HepG2 (cell line): ENCODE results near the gene MACROD2. TPM values are rescaled to one million over a fixed set of nuclear protein-coding genes. Genes with fewer than 3 reads are reported as not detected.

ENCODE experiments used
- BCL6 ChIP-seq: IDR thresholded peaks from 2 replicates; pipeline ENCODE4 v1.6.1; 2016; ENCODE audit warnings: missing genetic modification reagents, missing compliant biosample characterization
- FOXA1 ChIP-seq, 2 experiments: fragments of 450-650 bp in 1 of 2; sonication (generic) in 1 of 2; formaldehyde crosslinking in 1 of 2; IDR thresholded peaks; 2 replicates each; pipeline versions ENCODE4 v1.4.0 to v1.6.1; 2016 to 2020; ENCODE audit warnings: missing genetic modification reagents in 1 of 2
- GATAD2A ChIP-seq: IDR thresholded peaks from 2 replicates; pipeline ENCODE4 v1.6.1; 2016
- NR2C2 ChIP-seq: sonication (generic); formaldehyde crosslinking; IDR thresholded peaks from 2 replicates; pipeline ENCODE4 v1.4.0; 2020; ENCODE audit warnings: missing genetic modification reagents, mild to moderate bottlenecking, moderate library complexity, borderline replicate concordance
- POGZ ChIP-seq: sonication (generic); formaldehyde crosslinking; IDR thresholded peaks from 2 replicates; pipeline ENCODE4 v1.4.0; 2020; ENCODE audit warnings: mild to moderate bottlenecking, missing genetic modification reagents
- SOX5 ChIP-seq: IDR thresholded peaks from 2 replicates; pipeline ENCODE4 v1.6.1; 2016; ENCODE audit warnings: borderline replicate concordance
- TP53 ChIP-seq: sonication (generic); formaldehyde crosslinking; conservative IDR thresholded peaks from 2 replicates; pipeline ENCODE4 v1.4.0; 2020; ENCODE audit warnings: missing genetic modification reagents
- WIZ ChIP-seq: sonication (generic); formaldehyde crosslinking; IDR thresholded peaks from 2 replicates; pipeline ENCODE4 v1.5.1; 2020; ENCODE audit warnings: mild to moderate bottlenecking, missing genetic modification reagents
- ZNF205 ChIP-seq: IDR thresholded peaks from 2 replicates; pipeline ENCODE4 v1.6.1; 2018; ENCODE audit warnings: missing biosample characterization, missing genetic modification reagents
- ZNF3 ChIP-seq: IDR thresholded peaks from 2 replicates; pipeline ENCODE4 v1.7.0; 2017; ENCODE audit warnings: inconsistent platforms
- ZSCAN29 ChIP-seq: sonication (generic); formaldehyde crosslinking; conservative IDR thresholded peaks from 2 replicates; pipeline ENCODE4 v1.4.0; 2020; ENCODE audit warnings: mild to moderate bottlenecking, missing genetic modification reagents
- polyA plus RNA-seq, 8 experiments: library from polyadenylated mRNA; depleted of rRNA in 3 of 8; stranded (reverse) in 7 of 8; unstranded in 1 of 8; fragments of >200 nt; fragmentation: Illumina TruSeq in 4 of 8; extraction: Trizol in 4 of 8; gene quantifications; 2 replicates each; pipeline versions ENCODE4 v1.2.1 to v1.2.3, GENCODE V29; 2011 to 2016; ENCODE audit warnings: low read depth in 4 of 8, missing spikeins in 1 of 8, mixed read lengths in 1 of 8; ENCODE audit not compliant: insufficient read depth in 1 of 8
- total RNA-seq, 5 experiments: library from RNA; depleted of rRNA; stranded (reverse); fragments of >200 nt; fragmentation: Illumina TruSeq; extraction: Trizol; gene quantifications; 2 replicates each; pipeline ENCODE4 v1.2.3, GENCODE V29; 2016; ENCODE audit warnings: low read depth in 1 of 5
- TF ChIP-seq, protein P1 (sequence below): sonication (generic); formaldehyde crosslinking; IDR thresholded peaks from 2 replicates; pipeline ENCODE4 v1.8.0; 2022; ENCODE audit warnings: missing genetic modification reagents, mild to moderate bottlenecking, moderate library complexity, borderline replicate concordance
- TF ChIP-seq, protein P2 (sequence below): sonication (generic); formaldehyde crosslinking; IDR thresholded peaks from 2 replicates; pipeline ENCODE4 v1.4.0; 2020; ENCODE audit warnings: missing genetic modification reagents
- TF ChIP-seq, protein P3 (sequence below): sonication (generic); formaldehyde crosslinking; IDR thresholded peaks from 2 replicates; pipeline ENCODE4 v1.9.0; 2022; ENCODE audit warnings: low read depth, missing genetic modification reagents
- TF ChIP-seq, protein P4 (sequence below): sonication (generic); formaldehyde crosslinking; conservative IDR thresholded peaks from 2 replicates; pipeline ENCODE4 v1.4.0; 2020; ENCODE audit warnings: mild to moderate bottlenecking, missing genetic modification reagents, moderate library complexity

The MACROD2 gene
- total and polyA plus RNA-seq, 2 of the 13 experiments (the other 11 are each of a cell fraction or from before 2014, with no cell fraction given) = 0.13 to 0.51 TPM

DNA sequence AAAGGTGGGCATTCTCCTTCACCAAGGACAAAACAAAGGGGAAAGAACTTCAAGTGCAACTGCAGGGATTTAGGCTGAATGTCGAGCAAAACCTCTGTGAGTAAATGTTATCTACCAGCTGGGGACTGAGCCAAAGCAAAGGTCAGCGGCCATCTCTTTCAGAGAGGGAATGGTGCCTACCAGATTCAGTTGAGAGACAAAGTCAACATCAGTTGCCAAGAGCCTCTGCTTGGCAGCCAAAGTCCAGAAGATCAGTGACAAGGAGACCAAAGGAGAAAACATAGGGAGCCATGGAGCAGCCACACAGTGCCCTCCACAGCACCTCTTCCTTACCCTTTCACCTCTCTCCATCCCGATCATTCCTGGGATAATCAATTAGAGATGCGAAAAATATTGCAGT, 2105.5 kb downstream of the MACROD2 start (continued):
- TF ChIP-seq, protein P1, sequence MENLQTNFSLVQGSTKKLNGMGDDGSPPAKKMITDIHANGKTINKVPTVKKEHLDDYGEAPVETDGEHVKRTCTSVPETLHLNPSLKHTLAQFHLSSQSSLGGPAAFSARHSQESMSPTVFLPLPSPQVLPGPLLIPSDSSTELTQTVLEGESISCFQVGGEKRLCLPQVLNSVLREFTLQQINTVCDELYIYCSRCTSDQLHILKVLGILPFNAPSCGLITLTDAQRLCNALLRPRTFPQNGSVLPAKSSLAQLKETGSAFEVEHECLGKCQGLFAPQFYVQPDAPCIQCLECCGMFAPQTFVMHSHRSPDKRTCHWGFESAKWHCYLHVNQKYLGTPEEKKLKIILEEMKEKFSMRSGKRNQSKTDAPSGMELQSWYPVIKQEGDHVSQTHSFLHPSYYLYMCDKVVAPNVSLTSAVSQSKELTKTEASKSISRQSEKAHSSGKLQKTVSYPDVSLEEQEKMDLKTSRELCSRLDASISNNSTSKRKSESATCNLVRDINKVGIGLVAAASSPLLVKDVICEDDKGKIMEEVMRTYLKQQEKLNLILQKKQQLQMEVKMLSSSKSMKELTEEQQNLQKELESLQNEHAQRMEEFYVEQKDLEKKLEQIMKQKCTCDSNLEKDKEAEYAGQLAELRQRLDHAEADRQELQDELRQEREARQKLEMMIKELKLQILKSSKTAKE (CRISPR knock-in tag) = no peak
- peak; percentile 74; the same call in 1 of the 2 replicates for TF ChIP-seq GATAD2A (CRISPR knock-in tag)
- no peak for TF ChIP-seq ZNF3 (CRISPR knock-in tag)
- 0 out of 2 replicates have a peak, but pooled peaks have one; percentile 49 for TF ChIP-seq ZSCAN29
- peak; percentile 81 for TF ChIP-seq POGZ (CRISPR knock-in tag)
- TF ChIP-seq, protein P2, sequence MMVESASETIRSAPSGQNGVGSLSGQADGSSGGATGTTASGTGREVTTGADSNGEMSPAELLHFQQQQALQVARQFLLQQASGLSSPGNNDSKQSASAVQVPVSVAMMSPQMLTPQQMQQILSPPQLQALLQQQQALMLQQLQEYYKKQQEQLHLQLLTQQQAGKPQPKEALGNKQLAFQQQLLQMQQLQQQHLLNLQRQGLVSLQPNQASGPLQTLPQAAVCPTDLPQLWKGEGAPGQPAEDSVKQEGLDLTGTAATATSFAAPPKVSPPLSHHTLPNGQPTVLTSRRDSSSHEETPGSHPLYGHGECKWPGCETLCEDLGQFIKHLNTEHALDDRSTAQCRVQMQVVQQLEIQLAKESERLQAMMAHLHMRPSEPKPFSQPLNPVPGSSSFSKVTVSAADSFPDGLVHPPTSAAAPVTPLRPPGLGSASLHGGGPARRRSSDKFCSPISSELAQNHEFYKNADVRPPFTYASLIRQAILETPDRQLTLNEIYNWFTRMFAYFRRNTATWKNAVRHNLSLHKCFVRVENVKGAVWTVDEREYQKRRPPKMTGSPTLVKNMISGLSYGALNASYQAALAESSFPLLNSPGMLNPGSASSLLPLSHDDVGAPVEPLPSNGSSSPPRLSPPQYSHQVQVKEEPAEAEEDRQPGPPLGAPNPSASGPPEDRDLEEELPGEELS (CRISPR knock-in tag) = 0 out of 2 replicates have a peak, but pooled peaks have one; percentile 30
- TF ChIP-seq SOX5 (CRISPR knock-in tag) = peak; percentile 52; the same call in 1 of the 2 replicates
- peak; percentile 55 for TF ChIP-seq NR2C2 (CRISPR knock-in tag)
- TF ChIP-seq, protein P3, sequence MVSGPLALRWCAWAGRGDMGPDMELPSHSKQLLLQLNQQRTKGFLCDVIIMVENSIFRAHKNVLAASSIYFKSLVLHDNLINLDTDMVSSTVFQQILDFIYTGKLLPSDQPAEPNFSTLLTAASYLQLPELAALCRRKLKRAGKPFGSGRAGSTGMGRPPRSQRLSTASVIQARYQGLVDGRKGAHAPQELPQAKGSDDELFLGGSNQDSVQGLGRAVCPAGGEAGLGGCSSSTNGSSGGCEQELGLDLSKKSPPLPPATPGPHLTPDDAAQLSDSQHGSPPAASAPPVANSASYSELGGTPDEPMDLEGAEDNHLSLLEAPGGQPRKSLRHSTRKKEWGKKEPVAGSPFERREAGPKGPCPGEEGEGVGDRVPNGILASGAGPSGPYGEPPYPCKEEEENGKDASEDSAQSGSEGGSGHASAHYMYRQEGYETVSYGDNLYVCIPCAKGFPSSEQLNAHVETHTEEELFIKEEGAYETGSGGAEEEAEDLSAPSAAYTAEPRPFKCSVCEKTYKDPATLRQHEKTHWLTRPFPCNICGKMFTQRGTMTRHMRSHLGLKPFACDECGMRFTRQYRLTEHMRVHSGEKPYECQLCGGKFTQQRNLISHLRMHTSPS (CRISPR knock-in tag) = peak; percentile 27; the same call in 1 of the 2 replicates
- TF ChIP-seq FOXA1 (IDR thresholded peaks at IDR 0.05) = no peak
- peak; percentile 85 for TF ChIP-seq FOXA1 (CRISPR knock-in tag; IDR thresholded peaks at IDR 0.05)
- TF ChIP-seq TP53 = no peak
- peak; percentile 45; the same call in 1 of the 2 replicates for TF ChIP-seq WIZ
- TF ChIP-seq BCL6 (CRISPR knock-in tag) = peak; percentile 61; the same call in 1 of the 2 replicates
- 0 out of 2 replicates have a peak, but pooled peaks have one; percentile 54 for TF ChIP-seq ZNF205 (CRISPR knock-in tag)
- TF ChIP-seq, protein P4, sequence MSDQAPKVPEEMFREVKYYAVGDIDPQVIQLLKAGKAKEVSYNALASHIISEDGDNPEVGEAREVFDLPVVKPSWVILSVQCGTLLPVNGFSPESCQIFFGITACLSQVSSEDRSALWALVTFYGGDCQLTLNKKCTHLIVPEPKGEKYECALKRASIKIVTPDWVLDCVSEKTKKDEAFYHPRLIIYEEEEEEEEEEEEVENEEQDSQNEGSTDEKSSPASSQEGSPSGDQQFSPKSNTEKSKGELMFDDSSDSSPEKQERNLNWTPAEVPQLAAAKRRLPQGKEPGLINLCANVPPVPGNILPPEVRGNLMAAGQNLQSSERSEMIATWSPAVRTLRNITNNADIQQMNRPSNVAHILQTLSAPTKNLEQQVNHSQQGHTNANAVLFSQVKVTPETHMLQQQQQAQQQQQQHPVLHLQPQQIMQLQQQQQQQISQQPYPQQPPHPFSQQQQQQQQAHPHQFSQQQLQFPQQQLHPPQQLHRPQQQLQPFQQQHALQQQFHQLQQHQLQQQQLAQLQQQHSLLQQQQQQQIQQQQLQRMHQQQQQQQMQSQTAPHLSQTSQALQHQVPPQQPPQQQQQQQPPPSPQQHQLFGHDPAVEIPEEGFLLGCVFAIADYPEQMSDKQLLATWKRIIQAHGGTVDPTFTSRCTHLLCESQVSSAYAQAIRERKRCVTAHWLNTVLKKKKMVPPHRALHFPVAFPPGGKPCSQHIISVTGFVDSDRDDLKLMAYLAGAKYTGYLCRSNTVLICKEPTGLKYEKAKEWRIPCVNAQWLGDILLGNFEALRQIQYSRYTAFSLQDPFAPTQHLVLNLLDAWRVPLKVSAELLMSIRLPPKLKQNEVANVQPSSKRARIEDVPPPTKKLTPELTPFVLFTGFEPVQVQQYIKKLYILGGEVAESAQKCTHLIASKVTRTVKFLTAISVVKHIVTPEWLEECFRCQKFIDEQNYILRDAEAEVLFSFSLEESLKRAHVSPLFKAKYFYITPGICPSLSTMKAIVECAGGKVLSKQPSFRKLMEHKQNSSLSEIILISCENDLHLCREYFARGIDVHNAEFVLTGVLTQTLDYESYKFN (CRISPR knock-in tag) = peak; percentile 78
